ENCODE data around the gene DMBT1. TPM values are rescaled to one million over a fixed set of nuclear protein-coding genes. Genes with fewer than 3 reads are reported as not detected.

Gene DMBT1
- not detected in 2 replicates for total RNA-seq (2013; cell fraction: nucleolus; rRNA removed)
- total RNA-seq (2014; rRNA removed) (0.06 TPM in 1 of 2 replicates, not detected in the other), total RNA-seq (2014; rRNA removed; fragmentation: Illumina TruSeq; extraction: Trizol) (under 0.01 TPM in 1 of 2 replicates, not detected in the other), total RNA-seq (2021) (0.13 TPM in 2 replicates), polyA plus RNA-seq (2011; rRNA removed) (not detected in 2 replicates), polyA plus RNA-seq (2014; fragmentation: Illumina TruSeq; extraction: Trizol) (0.01 and 0.05 TPM in 2 replicates), polyA plus RNA-seq (2014; fragmentation: Nextera tagmentation; extraction: Ambion mirVana) (not detected), polyA plus RNA-seq (2014; rRNA removed) (0.03 TPM in 1 of 2 replicates, not detected in the other), polyA plus RNA-seq (2016; fragmentation: Nextera tagmentation; extraction: Ambion mirVana) (not detected), polyA minus RNA-seq (2011; rRNA and poly(A)+ RNA removed) (0.07 TPM in 1 of 2 replicates, not detected in the other), Bru-seq, nascent RNA (percentile 2 among the genes with signal in this experiment), BruChase-seq, experiment 1, labeled RNA remaining after a 6-hour chase (not detected), BruChase-seq, experiment 2, labeled RNA remaining after a 2-hour chase (percentile 1 among the genes with signal in this experiment)
- not detected for polyA plus RNA-seq (2011; ENCODE audit: low read depth)
- polyA plus RNA-seq (2011; cell fraction: cytosol; rRNA removed): under 0.01 TPM in 1 of 2 replicates, not detected in the other
- polyA plus RNA-seq (2011; cell fraction: nucleus; rRNA removed): 0.04 TPM in 1 of 2 replicates, not detected in the other
- 0.03 TPM in 2 replicates for polyA plus RNA-seq (2012)
- polyA minus RNA-seq (2011; cell fraction: cytosol; rRNA and poly(A)+ RNA removed): not detected in 2 replicates
- 0.10 TPM in 1 of 2 replicates, not detected in the other for polyA minus RNA-seq (2011; cell fraction: nucleus; rRNA and poly(A)+ RNA removed)
- long read RNA-seq, experiment 1: 0 reads
- long read RNA-seq, experiment 2: 0 reads

DNA sequence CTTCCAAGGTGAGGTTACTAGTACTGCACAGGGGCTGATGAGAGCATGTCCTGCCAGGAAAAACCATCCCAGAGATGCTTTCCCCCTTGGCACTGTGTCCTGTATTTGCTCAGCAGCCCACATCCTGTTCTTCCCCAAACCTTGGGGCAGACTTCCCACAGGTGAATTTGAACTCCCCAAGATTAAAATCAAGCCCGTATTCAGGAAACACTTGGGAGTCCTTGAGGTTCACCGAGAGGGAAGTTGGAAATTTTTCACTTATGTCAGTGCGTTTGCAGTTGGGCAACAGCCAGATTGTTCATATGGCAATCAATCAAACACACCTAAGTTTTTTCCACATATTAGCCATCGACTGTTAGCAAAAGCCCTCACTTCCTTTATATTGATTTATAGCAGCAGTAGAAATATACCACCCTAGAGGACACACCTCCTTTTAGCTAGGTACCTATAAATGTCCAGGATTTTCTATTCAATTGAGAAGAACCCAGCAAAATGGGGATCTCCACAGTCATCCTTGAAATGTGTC lies at the start of gene DMBT1:
Gene DMBT1 (plus strand): TSS at position 476 of the 526 bp plus-strand sequence. CDS start 17 bp downstream, at position 493.
- ATAC-seq (no peak), FAIRE-seq (no peak), DNase-seq (ENCODE audit: low read depth, low spot score) (no peak)
- 2% methylated on average over 4 of the region's 4 CpGs for WGBS (ENCODE audit: insufficient coverage, insufficient replicate concordance, low lambda C conversion rate, missing lambda C conversion rate)
- POLR2A ChIA-PET: no interaction called here
- Histone ChIP-seq H3K27ac (ENCODE audit: control insufficient read depth, insufficient read depth) (no peak within 1 kb of the TSS), H3K9ac (ENCODE audit: control insufficient read depth, insufficient read depth, low read length) (no peak within 1 kb of the TSS), H3K79me2 (ENCODE audit: control insufficient read depth, insufficient read depth, low read length) (no peaks in the 10 kb centered on the region), H3K27me3 (replicated peaks in 1 of 2; ENCODE audit: control insufficient read depth in 2 of 2, insufficient read depth in 2 of 2, low read length in 1 of 2) (peaks cover 0 to 2% of the 10 kb centered on the region in 2 experiments; a peak in 3 of 4 replicates), H3K4me1 (ENCODE audit: control insufficient read depth, insufficient read depth, low read length) (no peaks in the 10 kb centered on the region), H3K36me3 (ENCODE audit: control insufficient read depth in 2 of 2, insufficient read depth in 2 of 2, low read length in 1 of 2) (no peaks in the 10 kb centered on the region), H3K4me2 (ENCODE audit: control insufficient read depth, insufficient read depth) (no peak within 1 kb of the TSS), H4K20me1 (ENCODE audit: control insufficient read depth, insufficient read depth) (no peaks in the 10 kb centered on the region; the same call in 1 of the 2 replicates), H3K4me3 (no peak within 1 kb of the TSS), H3K9me3 (replicated peaks; ENCODE audit: control insufficient read depth, insufficient read depth, low read length) (no peaks in the 10 kb centered on the region), H2AFZ (ENCODE audit: control insufficient read depth, low read depth, low read length) (no peak within 1 kb of the TSS)
- TF ChIP-seq SPI1 (IDR thresholded peaks at IDR 0.05; ENCODE audit: borderline replicate concordance, insufficient read depth, low read depth, low read length): no peak
- RAD21 ChIA-PET (ENCODE audit: unreplicated experiment): no interaction called here
- intact Hi-C loops (cut with micrococcal nuclease; ENCODE audit: unreplicated experiment) (loop anchor here (10.0 kb wide), 1 partner anchor 126 kb away; no protein-coding TSS in a partner anchor), in situ Hi-C loops (cut with MboI) (no loop called here)
- BruUV-seq (replicated peaks): no TSS peak
- SMC1A ChIA-PET (ENCODE audit: uncharacterized antibody, unreplicated experiment): no interaction called here
- CTCF ChIA-PET: no interaction called here

DNA sequence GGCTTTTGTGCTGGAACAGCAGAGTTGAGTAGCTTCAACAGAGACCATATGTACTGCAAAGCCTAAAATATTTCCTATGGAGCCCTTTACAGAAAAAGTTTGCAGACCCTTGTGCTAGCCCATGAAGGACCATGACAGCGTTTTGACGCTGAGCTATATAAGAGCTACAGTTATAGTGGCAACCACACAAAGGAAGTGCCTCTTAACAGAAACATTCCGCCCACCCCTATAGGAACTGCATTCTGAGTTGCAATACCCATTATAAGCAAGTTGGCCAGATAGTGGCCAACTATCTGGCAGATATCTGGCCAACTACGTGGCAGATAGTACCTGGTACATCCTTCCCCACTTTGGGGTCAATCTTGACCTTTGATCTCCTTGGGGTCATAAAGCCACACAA lies 47.5 kb upstream of the DMBT1 start:
- FAIRE-seq (no peak), ATAC-seq (no peak), DNase-seq (ENCODE audit: low read depth, low spot score) (no peak)
- Histone ChIP-seq H3K4me2 (ENCODE audit: control insufficient read depth, insufficient read depth) (no peak overlapping the region), H3K9ac (ENCODE audit: control insufficient read depth, insufficient read depth, low read length) (no peak overlapping the region), H3K27ac (ENCODE audit: control insufficient read depth, insufficient read depth) (no peak overlapping the region), H3K79me2 (ENCODE audit: control insufficient read depth, insufficient read depth, low read length) (no peaks in the 10 kb centered on the region), H2AFZ (ENCODE audit: control insufficient read depth, low read depth, low read length) (no peak overlapping the region), H3K9me3 (replicated peaks; ENCODE audit: control insufficient read depth, insufficient read depth, low read length) (no peaks in the 10 kb centered on the region), H3K27me3 (replicated peaks in 1 of 2; ENCODE audit: control insufficient read depth in 2 of 2, insufficient read depth in 2 of 2, low read length in 1 of 2) (no peaks in the 10 kb centered on the region; a peak in 2 of 4 replicates), H4K20me1 (ENCODE audit: control insufficient read depth, insufficient read depth) (no peaks in the 10 kb centered on the region), H3K36me3 (ENCODE audit: control insufficient read depth in 2 of 2, insufficient read depth in 2 of 2, low read length in 1 of 2) (no peaks in the 10 kb centered on the region), H3K4me3 (no peak overlapping the region), H3K4me1 (ENCODE audit: control insufficient read depth, insufficient read depth, low read length) (no peaks in the 10 kb centered on the region)
- intact Hi-C loops (cut with micrococcal nuclease; ENCODE audit: unreplicated experiment) (no loop called here), in situ Hi-C loops (cut with MboI) (no loop called here)
- ChIA-PET POLR2A (interaction anchor here (0.7 kb wide), 1 partner anchor 833 kb away, joined by 3 read pairs; no protein-coding TSS in a partner anchor), RAD21 (ENCODE audit: unreplicated experiment) (no interaction called here), CTCF (interaction anchor here (0.8 kb wide), 1 partner anchor 52 kb away, joined by 3 read pairs; no protein-coding TSS in a partner anchor), SMC1A (ENCODE audit: uncharacterized antibody, unreplicated experiment) (interaction anchor here (0.6 to 1.5 kb wide), 3 partner anchors 10 to 372 kb away, joined by 3 read pairs; no protein-coding TSS in a partner anchor)
- no TSS peak for BruUV-seq (replicated peaks)
- WGBS (ENCODE audit: insufficient coverage, insufficient replicate concordance, low lambda C conversion rate, missing lambda C conversion rate): 0% methylated on average over 4 of the region's 4 CpGs
- TF ChIP-seq MTA3 (IDR thresholded peaks at IDR 0.05; ENCODE audit: borderline replicate concordance, low read length) (no peak), CHD1 (IDR thresholded peaks at IDR 0.05; ENCODE audit: low read depth, low read length) (no peak), IKZF2 (IDR thresholded peaks at IDR 0.05) (no peak), EGR1 (IDR thresholded peaks at IDR 0.05; ENCODE audit: borderline replicate concordance in 1 of 2, low read depth in 2 of 2, low read length in 2 of 2) (no peak), ZNF274 (IDR thresholded peaks at IDR 0.05; ENCODE audit: insufficient read depth, insufficient read length) (no peak), RELA (IDR thresholded peaks at IDR 0.05; ENCODE audit: borderline replicate concordance, partially characterized antibody) (no peak), HDGF (IDR thresholded peaks at IDR 0.05) (no peak), RAD51 (IDR thresholded peaks at IDR 0.05) (no peak)
- TF ChIP-seq, protein P1, sequence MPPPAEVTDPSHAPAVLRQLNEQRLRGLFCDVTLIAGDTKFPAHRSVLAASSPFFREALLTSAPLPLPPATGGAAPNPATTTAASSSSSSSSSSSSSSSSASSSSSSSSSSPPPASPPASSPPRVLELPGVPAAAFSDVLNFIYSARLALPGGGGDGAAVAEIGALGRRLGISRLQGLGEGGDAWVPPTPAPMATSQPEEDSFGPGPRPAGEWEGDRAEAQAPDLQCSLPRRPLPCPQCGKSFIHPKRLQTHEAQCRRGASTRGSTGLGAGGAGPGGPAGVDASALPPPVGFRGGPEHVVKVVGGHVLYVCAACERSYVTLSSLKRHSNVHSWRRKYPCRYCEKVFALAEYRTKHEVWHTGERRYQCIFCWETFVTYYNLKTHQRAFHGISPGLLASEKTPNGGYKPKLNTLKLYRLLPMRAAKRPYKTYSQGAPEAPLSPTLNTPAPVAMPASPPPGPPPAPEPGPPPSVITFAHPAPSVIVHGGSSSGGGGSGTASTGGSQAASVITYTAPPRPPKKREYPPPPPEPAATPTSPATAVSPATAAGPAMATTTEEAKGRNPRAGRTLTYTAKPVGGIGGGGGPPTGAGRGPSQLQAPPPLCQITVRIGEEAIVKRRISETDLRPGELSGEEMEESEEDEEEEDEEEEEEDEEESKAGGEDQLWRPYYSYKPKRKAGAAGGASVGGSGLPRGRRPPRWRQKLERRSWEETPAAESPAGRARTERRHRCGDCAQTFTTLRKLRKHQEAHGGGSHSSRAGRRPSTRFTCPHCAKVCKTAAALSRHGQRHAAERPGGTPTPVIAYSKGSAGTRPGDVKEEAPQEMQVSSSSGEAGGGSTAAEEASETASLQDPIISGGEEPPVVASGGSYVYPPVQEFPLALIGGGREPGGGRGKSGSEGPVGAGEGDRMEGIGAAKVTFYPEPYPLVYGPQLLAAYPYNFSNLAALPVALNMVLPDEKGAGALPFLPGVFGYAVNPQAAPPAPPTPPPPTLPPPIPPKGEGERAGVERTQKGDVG (CRISPR knock-in tag; IDR thresholded peaks at IDR 0.05): no peak

All from GM12878 (cell line).